NCI-H1930 (cell line): ENCODE measurements around the gene PCBP3.
"Not testable (repeated sequence)": the region's sequence is repeated elsewhere in the genome, so short reads cannot be mapped to it uniquely, and the experiment has no call there.

Experiments
- DNase-seq, 2 experiments: peaks; one replicate each; lab custom pipeline; 2025; lab: John Stamatoyannopoulos, UW

PCBP3 gene

GRCh38 chr21:45788198-45788597 is 144.7 kb downstream of the PCBP3 start:
- no peak for DNase-seq

GRCh38 chr21:45788637-45789506 is 145.3 kb downstream of the PCBP3 start:
- DNase-seq = no peak

DNA sequence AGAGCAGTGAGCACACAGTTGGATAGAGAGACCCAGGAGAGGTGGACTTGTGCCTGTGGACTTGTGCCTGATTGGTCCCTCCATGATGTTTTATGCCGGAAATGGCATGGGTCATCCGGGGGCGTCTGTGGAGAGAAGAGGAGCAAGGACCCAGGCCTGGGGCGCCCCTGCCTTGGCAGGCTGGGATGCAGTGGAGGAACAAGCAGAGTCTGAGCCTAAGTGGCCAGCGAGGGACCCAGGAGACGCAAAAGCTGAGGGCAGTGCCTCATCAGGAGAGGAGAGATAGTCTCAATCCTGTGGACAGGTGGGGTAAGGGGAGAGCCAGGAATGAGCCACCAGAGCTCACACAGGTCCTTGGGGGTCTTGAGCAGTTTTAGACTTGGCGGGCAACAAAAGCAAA is 146.9 kb downstream of the PCBP3 start:
- no peak for DNase-seq

GRCh38 chr21:45791562-45792418 is 148.3 kb downstream of the PCBP3 start:
- no peak for DNase-seq

GRCh38 chr21:45792682-45793383 is 149.3 kb downstream of the PCBP3 start:
- DNase-seq = no peak

DNA sequence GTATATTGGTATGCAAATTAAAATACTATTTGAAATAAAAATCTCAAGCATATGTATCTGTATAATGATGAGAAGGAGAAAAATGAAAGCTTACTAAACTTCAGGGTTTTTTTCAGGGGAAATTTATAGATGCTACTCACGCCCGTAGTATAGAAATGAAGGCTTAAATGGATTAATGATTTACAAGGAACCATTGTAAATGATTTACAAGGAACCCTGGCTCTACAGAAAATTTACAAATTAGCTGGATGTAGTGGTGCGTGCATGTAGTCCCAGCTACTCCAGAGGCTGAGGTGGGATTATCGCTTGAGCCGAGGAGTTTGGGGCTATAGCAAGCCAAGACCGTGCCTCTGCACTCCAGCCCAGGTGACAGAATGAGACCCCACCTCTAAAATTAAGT is 150.5 kb downstream of the PCBP3 start:
- no peak for DNase-seq

DNA sequence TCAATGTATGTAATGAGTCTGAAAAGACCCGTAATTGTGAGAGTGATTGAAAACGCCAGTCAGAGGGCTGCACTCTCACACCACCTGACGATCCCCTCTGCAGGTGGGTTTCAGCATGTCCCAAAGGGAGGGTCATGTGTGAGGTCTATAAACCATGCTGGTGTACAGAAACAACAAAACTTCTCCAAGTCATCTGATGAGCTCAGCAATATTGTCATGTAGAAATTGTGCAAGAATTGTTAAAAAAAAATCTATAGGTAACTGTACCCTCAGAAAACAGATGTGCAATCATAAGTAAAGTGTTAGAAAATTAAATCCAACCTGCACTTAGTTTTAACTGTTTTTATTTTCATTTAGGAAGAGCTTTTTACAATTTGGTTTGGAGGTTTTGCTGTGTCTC is 152.5 kb downstream of the PCBP3 start:
- DNase-seq = no peak

DNA sequence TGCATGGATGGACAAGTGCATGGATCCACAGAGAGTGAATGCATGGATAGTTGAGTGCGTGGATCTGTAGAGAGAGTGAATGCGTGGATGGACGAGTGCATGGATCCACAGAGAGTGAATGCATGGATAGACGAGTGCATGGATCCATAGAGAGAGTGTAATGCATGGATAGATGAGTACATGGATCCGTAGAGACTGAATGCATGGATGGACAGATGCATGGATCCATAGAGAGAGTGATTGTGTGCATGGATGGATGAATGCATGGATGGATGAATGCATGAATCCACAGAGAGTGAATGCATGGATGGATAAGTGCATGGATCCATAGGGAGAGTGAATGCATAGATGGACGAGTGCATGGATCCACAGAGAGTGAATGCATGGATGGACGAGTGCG is 153.8 kb downstream of the PCBP3 start:
- DNase-seq = no peak

DNA sequence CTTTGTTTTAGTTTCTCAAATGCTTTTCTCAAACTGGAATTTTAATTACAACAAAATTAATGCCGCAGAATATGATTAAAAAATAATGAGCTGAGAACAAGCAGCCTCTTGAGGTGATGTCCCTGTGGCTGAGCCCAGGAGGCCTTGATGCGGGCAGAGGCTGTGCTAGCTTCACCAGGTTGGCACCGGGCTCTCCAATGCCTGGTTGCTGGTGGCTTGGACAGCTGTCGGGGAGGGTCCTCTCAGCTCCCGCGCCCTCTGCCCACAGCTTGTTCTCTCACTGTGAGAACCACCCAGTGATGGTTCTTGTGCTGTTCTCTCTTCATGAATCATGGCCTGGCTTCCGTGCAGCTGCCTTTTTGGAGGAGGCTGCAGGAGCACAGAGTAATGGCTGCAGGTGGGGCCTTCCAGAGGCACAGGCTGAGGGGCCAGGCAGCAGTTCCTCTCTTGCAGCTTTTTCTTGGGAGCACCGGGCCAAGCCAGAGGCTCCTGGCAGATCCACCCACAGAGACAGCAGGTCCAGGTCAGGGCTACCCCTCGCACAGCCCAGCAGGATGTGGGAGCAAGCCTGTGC is 156.3 kb downstream of the PCBP3 start:
- DNase-seq = no peak

GRCh38 chr21:45800339-45801080 is 157.0 kb downstream of the PCBP3 start:
- no peak for DNase-seq

DNA sequence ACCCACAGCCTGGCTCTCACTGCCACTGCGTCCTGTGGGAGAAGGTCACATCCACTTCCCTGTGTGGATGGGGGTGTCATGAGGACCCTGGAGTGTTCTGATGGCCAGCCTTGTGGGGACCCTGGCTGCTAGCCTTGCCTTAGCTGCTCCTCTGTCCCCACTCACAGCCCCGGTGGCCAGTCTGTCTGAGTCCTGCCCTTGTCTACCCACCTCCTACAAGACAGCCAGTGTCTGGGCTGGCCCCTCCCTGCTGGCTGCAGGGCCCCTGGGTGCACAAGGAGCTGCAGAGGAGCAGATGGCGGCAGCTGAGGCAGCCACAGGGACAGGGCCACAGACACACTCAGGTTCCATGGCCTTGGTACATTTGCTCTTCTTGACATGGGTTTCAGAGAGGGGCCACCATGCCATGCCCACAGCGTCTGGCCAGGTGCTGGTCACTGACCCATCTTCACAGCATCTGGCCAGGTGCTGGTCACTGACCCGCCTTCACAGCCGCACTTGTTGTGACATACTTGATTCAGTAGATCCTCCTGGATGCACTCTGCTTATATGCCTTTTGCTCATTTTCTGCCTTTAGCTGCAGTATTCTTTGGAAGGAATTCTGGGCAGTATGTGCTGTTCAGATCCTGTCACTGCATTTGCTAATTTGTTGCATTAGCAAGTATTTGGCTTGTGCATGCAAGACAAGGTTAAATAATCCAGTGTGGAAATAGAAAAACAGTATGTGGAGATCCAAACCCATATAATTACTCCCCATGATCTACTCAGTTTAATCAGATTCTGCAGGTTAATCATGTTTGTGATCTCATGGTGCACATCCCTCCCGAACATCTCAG is 157.8 kb downstream of the PCBP3 start:
- no peak for DNase-seq

DNA sequence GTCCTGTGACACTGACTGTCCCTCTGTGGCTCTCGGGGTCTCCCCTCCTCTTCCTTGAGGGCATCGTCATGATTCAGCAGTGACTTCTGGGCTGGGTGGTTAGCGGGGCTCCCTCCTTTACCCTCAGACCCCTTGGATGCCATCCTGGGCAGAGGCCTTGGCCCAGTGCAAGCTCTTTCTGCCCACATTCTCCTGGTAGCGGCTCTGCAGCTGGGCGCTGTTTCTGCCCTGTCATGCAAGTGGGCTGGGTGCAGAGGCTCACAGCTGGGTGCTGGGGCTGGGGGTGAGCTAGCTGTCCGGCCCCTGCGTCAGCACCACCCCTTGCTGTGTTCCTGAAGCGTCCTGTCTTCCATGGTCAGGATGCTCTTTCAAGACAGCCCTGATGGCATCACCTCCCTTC is 158.5 kb downstream of the PCBP3 start:
- DNase-seq = no peak

DNA sequence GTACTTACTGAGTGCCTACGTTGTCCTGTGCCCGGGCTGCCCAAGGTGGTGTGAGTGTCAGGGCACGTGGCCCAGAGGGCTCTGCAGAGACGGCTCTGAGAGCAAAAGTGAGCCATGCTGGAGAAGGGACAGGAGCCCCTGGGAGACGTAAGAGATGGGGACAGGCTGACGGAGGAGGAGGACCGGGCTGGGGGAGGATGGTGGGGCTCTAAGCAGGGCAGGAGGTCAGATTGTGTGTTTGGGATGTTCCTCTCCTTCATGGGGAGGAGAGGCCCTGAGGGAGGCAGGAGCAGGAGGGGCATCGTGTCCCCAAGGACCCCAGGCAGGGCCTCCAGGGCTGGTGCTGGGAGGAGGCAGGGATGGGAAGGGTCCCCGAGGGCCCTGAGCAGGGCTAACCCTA is 158.9 kb downstream of the PCBP3 start:
- DNase-seq = no peak

GRCh38 chr21:45802956-45803617 is 159.6 kb downstream of the PCBP3 start:
- no peak for DNase-seq

- no peak for DNase-seq
Observed at GRCh38 chr21:45803618-45804340, 160.3 kb downstream of the PCBP3 start.

GRCh38 chr21:45804809-45805313 is 161.3 kb downstream of the PCBP3 start:
- no peak for DNase-seq

DNA sequence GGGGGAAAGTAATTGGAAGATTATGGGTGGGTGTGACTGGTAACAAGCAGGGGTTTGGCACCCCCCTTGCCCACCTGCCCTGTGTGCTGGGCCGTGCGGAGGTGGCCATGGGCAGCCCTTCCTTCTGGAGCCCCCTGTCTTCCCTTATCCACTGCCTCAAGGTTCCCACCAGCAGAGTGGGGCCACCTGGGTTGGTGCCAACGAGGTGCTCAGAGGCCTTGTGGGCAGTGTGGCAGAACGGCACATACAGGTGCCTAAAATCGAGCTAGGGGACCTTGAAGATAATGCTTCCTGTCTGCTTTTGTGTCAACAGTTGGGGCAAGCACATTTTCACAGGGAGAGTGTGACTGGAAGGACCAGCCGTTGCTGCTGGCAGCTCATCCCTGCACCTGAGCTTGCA is 161.8 kb downstream of the PCBP3 start:
- DNase-seq = no peak

DNA sequence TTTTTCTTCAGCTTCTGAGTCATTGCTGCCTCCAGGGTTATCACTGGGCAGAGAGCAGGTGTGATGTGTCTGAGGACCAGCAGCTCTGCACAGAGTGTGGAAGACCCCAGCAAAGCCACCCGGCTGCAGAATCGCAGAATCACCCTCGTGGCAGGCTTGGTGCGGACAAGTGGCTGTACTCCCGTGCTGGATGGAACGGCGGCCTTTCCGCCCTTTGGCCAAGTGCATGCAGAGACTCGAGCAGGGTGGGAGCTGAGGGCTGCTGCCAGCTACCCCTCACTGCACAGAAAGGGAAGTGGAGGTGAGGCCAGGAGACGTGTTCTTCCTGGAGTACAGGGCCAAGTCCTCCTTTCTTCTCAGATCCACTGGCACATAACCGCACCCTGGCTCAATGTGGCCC is 162.5 kb downstream of the PCBP3 start:
- no peak for DNase-seq

- DNase-seq = not testable (repeated sequence)
Observed at GRCh38 chr21:45808663-45809062, 165.1 kb downstream of the PCBP3 start.
